H9 (cell line): ENCODE measurements around the gene VPS16. TPM values are rescaled to one million over a fixed set of nuclear protein-coding genes. Genes with fewer than 3 reads are reported as not detected.

Experiments used
- DNase-seq: peaks from one replicate; pipeline ENCODE4 v3.0.0-alpha.2; 2017
- H2AFZ ChIP-seq: one replicate; pipeline ENCODE4 v1.6.1; 2013; ENCODE audit warnings: mild to moderate bottlenecking, low read length, control low read depth, moderate library complexity
- H2AK5ac ChIP-seq: 2 replicates; pipeline ENCODE4 v1.6.1; 2013; ENCODE audit warnings: low read length, control low read depth, mixed read lengths; ENCODE audit not compliant: insufficient read length
- H2BK120ac ChIP-seq: one replicate; pipeline ENCODE4 v1.6.1; 2013; ENCODE audit warnings: low read depth, mild to moderate bottlenecking, low read length, control low read depth, inconsistent platforms; ENCODE audit not compliant: poor library complexity, severe bottlenecking
- H2BK12ac ChIP-seq: 2 replicates; pipeline ENCODE4 v1.6.1; 2013; ENCODE audit warnings: low read length, control low read depth, mixed read lengths, low read depth; ENCODE audit not compliant: insufficient read length
- H2BK15ac ChIP-seq: 2 replicates; pipeline ENCODE4 v1.6.1; 2013; ENCODE audit warnings: low read depth, low read length, control low read depth
- H2BK20ac ChIP-seq: one replicate; pipeline ENCODE4 v1.6.1; 2013; ENCODE audit warnings: low read depth, mild to moderate bottlenecking, low read length, control low read depth, inconsistent platforms; ENCODE audit not compliant: poor library complexity, severe bottlenecking
- H2BK5ac ChIP-seq: 2 replicates; pipeline ENCODE4 v1.6.1; 2013; ENCODE audit warnings: low read length, control low read depth, mixed read lengths; ENCODE audit not compliant: insufficient read length
- H3K14ac ChIP-seq: 2 replicates; pipeline ENCODE4 v1.6.1; 2013; ENCODE audit warnings: low read length, control low read depth; ENCODE audit not compliant: insufficient read depth
- H3K18ac ChIP-seq: 2 replicates; pipeline ENCODE4 v1.6.1; 2013; ENCODE audit warnings: low read depth, mild to moderate bottlenecking, mixed read lengths, low read length, control low read depth; ENCODE audit not compliant: insufficient read length
- H3K23ac ChIP-seq: 2 replicates; pipeline ENCODE4 v1.6.1; 2013; ENCODE audit warnings: low read length, control low read depth, mixed read lengths, low read depth; ENCODE audit not compliant: insufficient read length
- H3K23me2 ChIP-seq: 2 replicates; pipeline ENCODE4 v1.6.1; 2013; ENCODE audit warnings: low read depth, mild to moderate bottlenecking, mixed read lengths, low read length, control low read depth; ENCODE audit not compliant: insufficient read length, poor library complexity, severe bottlenecking
- H3K27ac ChIP-seq: 2 replicates; pipeline ENCODE4 v1.5.1; 2013; ENCODE audit warnings: low read length, control low read depth, mixed read lengths, low read depth; ENCODE audit not compliant: insufficient read length
- H3K27me3 ChIP-seq: 2 replicates; pipeline ENCODE4 v1.6.1; 2013; ENCODE audit warnings: low read length, control low read depth, inconsistent platforms; ENCODE audit not compliant: insufficient read depth
- H3K4ac ChIP-seq: 2 replicates; pipeline ENCODE4 v1.6.1; 2013; ENCODE audit warnings: low read depth, mild to moderate bottlenecking, control low read depth, inconsistent platforms, low read length, moderate library complexity
- H3K4me1 ChIP-seq: 2 replicates; pipeline ENCODE4 v1.6.1; 2013; ENCODE audit warnings: low read length, control low read depth, inconsistent platforms; ENCODE audit not compliant: insufficient read depth
- H3K4me2 ChIP-seq: 2 replicates; pipeline ENCODE4 v1.6.1; 2013; ENCODE audit warnings: low read length, control low read depth, mixed read lengths; ENCODE audit not compliant: insufficient read length, insufficient read depth
- H3K56ac ChIP-seq: 2 replicates; pipeline ENCODE4 v1.6.1; 2013; ENCODE audit warnings: low read depth, mild to moderate bottlenecking, mixed read lengths, low read length, control low read depth; ENCODE audit not compliant: insufficient read length
- H3K79me1 ChIP-seq: 2 replicates; pipeline ENCODE4 v1.6.1; 2013; ENCODE audit warnings: low read depth, mild to moderate bottlenecking, moderate library complexity, low read length, control low read depth, inconsistent platforms; ENCODE audit not compliant: insufficient read depth, poor library complexity, severe bottlenecking
- H3K79me2 ChIP-seq: 2 replicates; pipeline ENCODE4 v1.6.1; 2013; ENCODE audit warnings: low read length, control low read depth, inconsistent platforms; ENCODE audit not compliant: insufficient read depth
- H3K9ac ChIP-seq: 2 replicates; pipeline ENCODE4 v1.6.1; 2013; ENCODE audit warnings: low read length, control low read depth, mixed read lengths; ENCODE audit not compliant: insufficient read length; ENCODE audit errors: extremely low read depth
- H3K9me3 ChIP-seq: one replicate; pipeline ENCODE4 v1.6.1; 2013; ENCODE audit warnings: low read depth, low read length, inconsistent platforms; ENCODE audit not compliant: control insufficient read depth
- H3T11ph ChIP-seq: one replicate; pipeline ENCODE4 v1.6.1; 2013; ENCODE audit warnings: mild to moderate bottlenecking, low read length, control low read depth, inconsistent platforms
- H4K20me1 ChIP-seq: one replicate; pipeline ENCODE4 v1.6.1; 2013; ENCODE audit not compliant: control insufficient read depth, insufficient read length, insufficient read depth
- H4K5ac ChIP-seq: 2 replicates; pipeline ENCODE4 v1.6.1; 2013; ENCODE audit warnings: low read depth, mild to moderate bottlenecking, mixed read lengths, low read length, control low read depth; ENCODE audit not compliant: insufficient read length
- H4K8ac ChIP-seq: replicated peaks from 2 replicates; pipeline ENCODE4 v1.6.1; 2013; ENCODE audit warnings: low read length, control low read depth, mixed read lengths, low read depth; ENCODE audit not compliant: insufficient read length
- H4K91ac ChIP-seq: 2 replicates; pipeline ENCODE4 v1.6.1; 2013; ENCODE audit warnings: low read depth, mild to moderate bottlenecking, moderate library complexity, mixed read lengths, low read length, control low read depth; ENCODE audit not compliant: insufficient read length
- H3K27ac Mint-ChIP-seq, 3 experiments: 2 replicates in 2 of 3; 3 replicates in 1 of 3; pipeline ENCODE4 v1.8.0; 2020 to 2021; ENCODE audit warnings: mixed read lengths in 3 of 3, mild to moderate bottlenecking in 1 of 3, moderate library complexity in 1 of 3
- H3K27me3 Mint-ChIP-seq: 2 replicates; pipeline ENCODE4 v1.8.0; 2021; ENCODE audit warnings: low read depth, mild to moderate bottlenecking, moderate library complexity, mixed read lengths
- H3K36me3 Mint-ChIP-seq, 3 experiments: 2 replicates in 2 of 3; 3 replicates in 1 of 3; pipeline ENCODE4 v1.8.0; 2020 to 2021; ENCODE audit warnings: low read depth in 3 of 3, mixed read lengths in 3 of 3; ENCODE audit not compliant: insufficient read depth in 1 of 3
- H3K4me1 Mint-ChIP-seq, 2 experiments: 2 replicates each; pipeline ENCODE4 v1.8.0; 2020; ENCODE audit warnings: mixed read lengths in 2 of 2
- H3K4me3 Mint-ChIP-seq, 2 experiments: 2 replicates in 1 of 2; 3 replicates in 1 of 2; pipeline ENCODE4 v1.8.0; 2020 to 2021; ENCODE audit warnings: mild to moderate bottlenecking in 2 of 2, mixed read lengths in 2 of 2, moderate library complexity in 1 of 2
- H3K9me3 Mint-ChIP-seq, 2 experiments: 2 replicates in 1 of 2; 3 replicates in 1 of 2; pipeline ENCODE4 v1.8.0; 2020; ENCODE audit warnings: mild to moderate bottlenecking in 2 of 2, mixed read lengths in 2 of 2, moderate library complexity in 1 of 2
- CTCF ChIP-seq: fragments of 200-600 bp; sonication (generic); conservative IDR thresholded peaks from 3 replicates; pipeline ENCODE4 v1.8.0; 2021; ENCODE audit warnings: antibody characterized with exemption, mild to moderate bottlenecking
- WGBS: extraction: QIAGEN DNeasy Blood & Tissue Kit; methylation state at CpG from one replicate; pipeline ENCODE4 v1.1.7; 2013; ENCODE audit warnings: missing lambda C conversion rate, low lambda C conversion rate, mixed read lengths; ENCODE audit not compliant: insufficient read length; ENCODE audit errors: extremely low coverage; 5-methylcytosine and 5-hydroxymethylcytosine counted together
- total RNA-seq: library from RNA; stranded (reverse); gene quantifications from 2 replicates; pipeline ENCODE4 v1.2.1, GENCODE V29; 2021

The VPS16 gene
- total RNA-seq, 1 experiment from 2014 or later, result 32.1 TPM

DNA sequence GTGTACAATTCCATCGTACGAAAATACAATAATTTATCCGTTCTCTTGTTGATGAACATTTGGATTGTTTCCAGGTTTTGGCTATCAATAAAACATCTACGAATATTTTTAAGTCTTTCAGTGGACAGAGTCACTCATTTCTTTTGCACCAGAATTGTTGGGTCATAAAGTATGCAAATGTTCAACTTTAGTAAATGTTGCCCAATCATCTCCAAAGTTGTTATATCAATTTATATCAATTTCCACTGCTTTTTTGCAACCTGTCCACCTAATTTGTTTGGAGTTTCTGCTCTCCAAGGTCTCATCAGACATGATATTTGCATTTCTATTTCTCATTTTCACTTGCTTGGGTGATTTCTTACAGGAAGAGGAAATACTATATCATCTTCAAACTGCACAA is 13.9 kb upstream of the VPS16 start:
- no peak overlapping the region for H2BK120ac ChIP-seq
- H3K23me2 ChIP-seq, result no peaks in the 10 kb centered on the region
- H3K14ac ChIP-seq, result no peak overlapping the region
- H4K91ac ChIP-seq, result no peak overlapping the region
- H3K23ac ChIP-seq, result no peak overlapping the region
- H3K18ac ChIP-seq, result no peak overlapping the region
- H3K4me2 ChIP-seq, result no peak overlapping the region
- no peak overlapping the region for H3T11ph ChIP-seq
- no peak overlapping the region for H2BK15ac ChIP-seq
- H3K4me3 Mint-ChIP-seq, result no peak overlapping the region
- no peak overlapping the region for H2AK5ac ChIP-seq
- H3K9ac ChIP-seq, result no peak overlapping the region
- no peak overlapping the region for H2BK20ac ChIP-seq
- no peak overlapping the region for H4K5ac ChIP-seq
- H3K9me3 Mint-ChIP-seq, result 0 out of 5 replicates have a peak, but pooled peaks cover 0 to 1% of the 10 kb centered on the region in 2 experiments
- no CpG with 5 or more reads among the region's 4 CpGs for WGBS
- no peak overlapping the region for H3K27ac Mint-ChIP-seq
- peaks cover 44% of the 10 kb centered on the region for H3K27me3 Mint-ChIP-seq
- no peak overlapping the region for H3K56ac ChIP-seq
- no peaks in the 10 kb centered on the region for H3K36me3 Mint-ChIP-seq
- H3K27me3 ChIP-seq, result peaks cover 2% of the 10 kb centered on the region; the same call in 1 of the 2 replicates
- no peak overlapping the region for H3K4ac ChIP-seq
- no peak for TF ChIP-seq CTCF
- no peaks in the 10 kb centered on the region for H4K20me1 ChIP-seq
- H3K79me1 ChIP-seq, result no peaks in the 10 kb centered on the region
- no peak overlapping the region for H2BK12ac ChIP-seq
- no peaks in the 10 kb centered on the region for H3K9me3 ChIP-seq
- peaks cover 6 to 10% of the 10 kb centered on the region in 2 experiments for H3K4me1 Mint-ChIP-seq
- no peak for DNase-seq
- H4K8ac ChIP-seq, result no peak overlapping the region
- H3K4me1 ChIP-seq, result no peaks in the 10 kb centered on the region
- no peak overlapping the region for H3K27ac ChIP-seq
- no peak overlapping the region for H2BK5ac ChIP-seq
- no peak overlapping the region for H2AFZ ChIP-seq
- H3K79me2 ChIP-seq, result no peaks in the 10 kb centered on the region
